ENCODE results near the gene BCOR. TPM values are rescaled to one million over a fixed set of nuclear protein-coding genes. Genes with fewer than 3 reads are reported as not detected.
A peak's percentile ranks its signal among the peaks of the same experiment; 100 is the strongest.

The BCOR gene
- total and polyA plus RNA-seq, 2 of the 13 experiments (the other 11 are each of a cell fraction or from before 2014, with no cell fraction given), result 14.3 to 15.2 TPM

GRCh38 chrX:40109288-40110008 lies 11.7 kb upstream of the BCOR start (continued):
- peak; percentile 51; the same call in 1 of the 2 replicates for TF ChIP-seq ZBTB14 (CRISPR knock-in tag; IDR thresholded peaks at IDR 0.05)
- peak; percentile 8; the same call in 1 of the 2 replicates for TF ChIP-seq POLR2G (IDR thresholded peaks at IDR 0.05; ENCODE audit: low read depth, low read length)
- TF ChIP-seq RARA (CRISPR knock-in tag; IDR thresholded peaks at IDR 0.05), result 0 out of 2 replicates have a peak, but pooled peaks have one; percentile 12
- TF ChIP-seq HCFC1 (IDR thresholded peaks at IDR 0.05; ENCODE audit: low read depth, low read length), result no peak
- TF ChIP-seq ZNF687 (CRISPR knock-in tag; IDR thresholded peaks at IDR 0.05), result peak; percentile 0; the same call in 1 of the 2 replicates

DNA sequence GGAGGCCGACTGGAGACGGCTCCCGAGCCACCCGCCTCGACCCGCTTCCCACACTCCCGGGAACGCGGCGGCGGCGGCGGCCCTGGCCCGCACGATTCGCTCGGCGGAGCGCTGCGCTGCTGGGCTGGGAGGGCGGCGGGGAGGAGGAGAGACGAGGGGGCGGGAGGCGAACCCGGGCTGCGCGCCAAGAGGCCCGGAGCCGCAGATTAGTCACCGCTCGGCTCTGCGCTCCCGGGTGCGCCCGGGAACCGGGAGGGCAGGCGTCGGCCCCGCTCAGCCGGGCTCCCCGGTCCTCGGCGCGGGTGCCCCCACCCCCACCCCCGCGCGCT lies 11.2 kb upstream of the BCOR start:
- no peaks in the 10 kb centered on the region for H3K27me3 ChIP-seq (ENCODE audit: control insufficient read depth in 1 of 2, insufficient read depth in 2 of 2, low read length in 2 of 2)
- peak overlapping the region; percentile 81 for H3K9ac ChIP-seq (ENCODE audit: insufficient read depth, low read depth, low read length)
- CTCF ChIA-PET (ENCODE audit: low intra/inter-chr PET ratio, low total read pairs), result no interaction called here
- DNase-seq (ENCODE audit: low spot score) (no peak), FAIRE-seq (no peak), ATAC-seq (peak; percentile 59)
- no peaks in the 10 kb centered on the region for H3K36me3 ChIP-seq (replicated peaks in 1 of 2; ENCODE audit: control insufficient read depth in 1 of 2, insufficient read depth in 2 of 2, low read length in 2 of 2)
- peaks cover 11% of the 10 kb centered on the region for H3K79me2 ChIP-seq (ENCODE audit: insufficient read depth, low read length)
- no CpG with 5 or more reads among the region's 48 CpGs for WGBS (ENCODE audit: low lambda C conversion rate)
- H3K27ac ChIP-seq (ENCODE audit: extremely low read length, insufficient read depth, low read length), result peak overlapping the region; percentile 97
- no peaks in the 10 kb centered on the region for H4K20me1 ChIP-seq (ENCODE audit: insufficient read depth, low read length)
- H3K4me3 ChIP-seq (replicated peaks in 1 of 3; ENCODE audit: insufficient read depth in 1 of 3, low read depth in 2 of 3, low read length in 3 of 3), result peak overlapping the region; percentile 53 to 76 (median 60); a peak in 5 of 6 replicates
- intact Hi-C loops (cut with micrococcal nuclease; ENCODE audit: unreplicated experiment) (loop anchor here (2.0 to 5.0 kb wide), 2 partner anchors 33 to 68 kb away; no protein-coding TSS in a partner anchor), in situ Hi-C loops (cut with HindIII; ENCODE audit: extremely low pct_ligation_motif_present, low pct_unique_long_range_greater_than_20kb) (loop anchor here (5.0 kb wide), 1 partner anchor 43 kb away; no protein-coding TSS in a partner anchor)
- H3K4me2 ChIP-seq (ENCODE audit: low read depth, low read length), result peak overlapping the region; percentile 78
- H3K4me1 ChIP-seq (ENCODE audit: insufficient read depth, low read length), result peaks cover 21% of the 10 kb centered on the region
- H2AFZ ChIP-seq (ENCODE audit: low read length), result no peak overlapping the region
- BruUV-seq (replicated peaks), result no TSS peak
- POLR2A ChIA-PET, result interaction anchor here (0.8 to 3.7 kb wide), 11 partner anchors 11 to 117 kb away, joined by 3 to 54 read pairs (median 15); partner anchors contain the start of gene BCOR
- no peaks in the 10 kb centered on the region for H3K9me3 ChIP-seq (ENCODE audit: low read length)
- TF ChIP-seq, protein P1, sequence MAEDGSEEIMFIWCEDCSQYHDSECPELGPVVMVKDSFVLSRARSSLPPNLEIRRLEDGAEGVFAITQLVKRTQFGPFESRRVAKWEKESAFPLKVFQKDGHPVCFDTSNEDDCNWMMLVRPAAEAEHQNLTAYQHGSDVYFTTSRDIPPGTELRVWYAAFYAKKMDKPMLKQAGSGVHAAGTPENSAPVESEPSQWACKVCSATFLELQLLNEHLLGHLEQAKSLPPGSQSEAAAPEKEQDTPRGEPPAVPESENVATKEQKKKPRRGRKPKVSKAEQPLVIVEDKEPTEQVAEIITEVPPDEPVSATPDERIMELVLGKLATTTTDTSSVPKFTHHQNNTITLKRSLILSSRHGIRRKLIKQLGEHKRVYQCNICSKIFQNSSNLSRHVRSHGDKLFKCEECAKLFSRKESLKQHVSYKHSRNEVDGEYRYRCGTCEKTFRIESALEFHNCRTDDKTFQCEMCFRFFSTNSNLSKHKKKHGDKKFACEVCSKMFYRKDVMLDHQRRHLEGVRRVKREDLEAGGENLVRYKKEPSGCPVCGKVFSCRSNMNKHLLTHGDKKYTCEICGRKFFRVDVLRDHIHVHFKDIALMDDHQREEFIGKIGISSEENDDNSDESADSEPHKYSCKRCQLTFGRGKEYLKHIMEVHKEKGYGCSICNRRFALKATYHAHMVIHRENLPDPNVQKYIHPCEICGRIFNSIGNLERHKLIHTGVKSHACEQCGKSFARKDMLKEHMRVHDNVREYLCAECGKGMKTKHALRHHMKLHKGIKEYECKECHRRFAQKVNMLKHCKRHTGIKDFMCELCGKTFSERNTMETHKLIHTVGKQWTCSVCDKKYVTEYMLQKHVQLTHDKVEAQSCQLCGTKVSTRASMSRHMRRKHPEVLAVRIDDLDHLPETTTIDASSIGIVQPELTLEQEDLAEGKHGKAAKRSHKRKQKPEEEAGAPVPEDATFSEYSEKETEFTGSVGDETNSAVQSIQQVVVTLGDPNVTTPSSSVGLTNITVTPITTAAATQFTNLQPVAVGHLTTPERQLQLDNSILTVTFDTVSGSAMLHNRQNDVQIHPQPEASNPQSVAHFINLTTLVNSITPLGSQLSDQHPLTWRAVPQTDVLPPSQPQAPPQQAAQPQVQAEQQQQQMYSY (CRISPR knock-in tag; IDR thresholded peaks at IDR 0.05), result 0 out of 2 replicates have a peak, but pooled peaks have one; percentile 6
- TF ChIP-seq TAF1 (CRISPR knock-in tag; IDR thresholded peaks at IDR 0.05) (0 out of 2 replicates have a peak, but pooled peaks have one; percentile 4), TP53 (CRISPR knock-in tag; conservative IDR thresholded peaks at IDR 0.05) (no peak), RBFOX2 (IDR thresholded peaks at IDR 0.05; ENCODE audit: low read depth, low read length) (peak; percentile 56; the same call in 1 of the 2 replicates), ZMYM3 (CRISPR knock-in tag; IDR thresholded peaks at IDR 0.05) (no peak), RXRB (CRISPR knock-in tag; IDR thresholded peaks at IDR 0.05; ENCODE audit: borderline replicate concordance) (no peak)
- TF ChIP-seq, protein P2, sequence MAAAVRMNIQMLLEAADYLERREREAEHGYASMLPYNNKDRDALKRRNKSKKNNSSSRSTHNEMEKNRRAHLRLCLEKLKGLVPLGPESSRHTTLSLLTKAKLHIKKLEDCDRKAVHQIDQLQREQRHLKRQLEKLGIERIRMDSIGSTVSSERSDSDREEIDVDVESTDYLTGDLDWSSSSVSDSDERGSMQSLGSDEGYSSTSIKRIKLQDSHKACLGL (CRISPR knock-in tag; IDR thresholded peaks at IDR 0.05), result 0 out of 2 replicates have a peak, but pooled peaks have one; percentile 23
